Measurements from ENCODE around the gene PRKN.

Gene PRKN

GRCh38 chr6:162674452-162674851 lies 53.1 kb downstream of the PRKN start:
- DNase-seq, result no peak
- Histone ChIP-seq H3K27me3 (replicated peaks; ENCODE audit: insufficient read depth, low read length) (no peaks in the 10 kb centered on the region), H3K4me1 (ENCODE audit: low read length) (no peaks in the 10 kb centered on the region), H3K4me3 (ENCODE audit: low read length) (no peak overlapping the region), H2AFZ (ENCODE audit: low read length) (no peak overlapping the region), H3K4me2 (ENCODE audit: low read depth, low read length) (no peak overlapping the region), H3K79me2 (ENCODE audit: low read length) (no peaks in the 10 kb centered on the region), H4K20me1 (ENCODE audit: insufficient read depth, low read length) (no peaks in the 10 kb centered on the region), H3K9ac (ENCODE audit: low read length) (no peak overlapping the region), H3K27ac (ENCODE audit: low read length) (no peak overlapping the region), H3K9me3 (replicated peaks; ENCODE audit: insufficient read depth, low read length) (no peaks in the 10 kb centered on the region), H3F3A (ENCODE audit: insufficient read depth, low read length) (no peaks in the 10 kb centered on the region), H3K36me3 (replicated peaks; ENCODE audit: insufficient read depth, low read length) (no peaks in the 10 kb centered on the region), H3K9me2 (replicated peaks; ENCODE audit: insufficient read depth, low read length) (no peaks in the 10 kb centered on the region)
- no peak for TF ChIP-seq EZH2phosphoT487 (IDR thresholded peaks at IDR 0.05; ENCODE audit: low read length)
- TF ChIP-seq CTCF (IDR thresholded peaks at IDR 0.05; ENCODE audit: low read length), result no peak
- TF ChIP-seq EZH2 (optimal IDR thresholded peaks at IDR 0.05; ENCODE audit: low read depth, low read length), result no peak

GRCh38 chr6:162671580-162672165 lies 55.9 kb downstream of the PRKN start:
- H3K9ac ChIP-seq (ENCODE audit: low read length), result no peak overlapping the region
- no peaks in the 10 kb centered on the region for H3K27me3 ChIP-seq (replicated peaks; ENCODE audit: insufficient read depth, low read length)
- DNase-seq, result no peak
- no peaks in the 10 kb centered on the region for H3F3A ChIP-seq (ENCODE audit: insufficient read depth, low read length)
- no peak for TF ChIP-seq CTCF (IDR thresholded peaks at IDR 0.05; ENCODE audit: low read length)
- TF ChIP-seq EZH2phosphoT487 (IDR thresholded peaks at IDR 0.05; ENCODE audit: low read length), result no peak
- no peak for TF ChIP-seq EZH2 (optimal IDR thresholded peaks at IDR 0.05; ENCODE audit: low read depth, low read length)
- H3K4me3 ChIP-seq (ENCODE audit: low read length), result no peak overlapping the region
- no peaks in the 10 kb centered on the region for H3K79me2 ChIP-seq (ENCODE audit: low read length)
- no peaks in the 10 kb centered on the region for H3K36me3 ChIP-seq (replicated peaks; ENCODE audit: insufficient read depth, low read length)
- no peaks in the 10 kb centered on the region for H3K4me1 ChIP-seq (ENCODE audit: low read length)
- no peak overlapping the region for H3K4me2 ChIP-seq (ENCODE audit: low read depth, low read length)
- no peak overlapping the region for H2AFZ ChIP-seq (ENCODE audit: low read length)
- H4K20me1 ChIP-seq (ENCODE audit: insufficient read depth, low read length), result no peaks in the 10 kb centered on the region
- H3K9me2 ChIP-seq (replicated peaks; ENCODE audit: insufficient read depth, low read length), result no peaks in the 10 kb centered on the region
- H3K27ac ChIP-seq (ENCODE audit: low read length), result no peak overlapping the region
- no peaks in the 10 kb centered on the region for H3K9me3 ChIP-seq (replicated peaks; ENCODE audit: insufficient read depth, low read length)

DNA sequence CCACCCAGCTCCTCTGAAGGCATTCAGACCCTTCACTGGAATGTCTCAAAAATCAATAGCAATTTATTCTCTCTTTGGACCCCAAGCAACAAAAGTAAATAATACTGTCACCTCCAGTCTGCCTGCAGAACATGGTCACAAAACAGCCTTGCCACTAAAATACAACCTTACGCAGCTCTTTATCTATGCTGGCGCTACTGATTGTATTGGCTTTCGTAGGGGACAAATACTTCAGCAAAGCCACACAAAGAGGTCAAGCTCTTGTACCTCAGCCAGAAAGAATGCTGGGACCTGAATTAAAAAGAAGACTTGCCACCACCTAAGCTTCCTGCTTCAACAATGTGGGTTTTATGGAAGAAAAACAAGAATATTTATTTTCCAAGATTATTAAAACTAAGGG lies 57.2 kb downstream of the PRKN start:
- no peaks in the 10 kb centered on the region for H3K79me2 ChIP-seq (ENCODE audit: low read length)
- no peak overlapping the region for H3K4me2 ChIP-seq (ENCODE audit: low read depth, low read length)
- H3K9ac ChIP-seq (ENCODE audit: low read length), result no peak overlapping the region
- H3F3A ChIP-seq (ENCODE audit: insufficient read depth, low read length), result no peaks in the 10 kb centered on the region
- no peak for DNase-seq
- no peaks in the 10 kb centered on the region for H3K4me1 ChIP-seq (ENCODE audit: low read length)
- no peaks in the 10 kb centered on the region for H4K20me1 ChIP-seq (ENCODE audit: insufficient read depth, low read length)
- H2AFZ ChIP-seq (ENCODE audit: low read length), result no peak overlapping the region
- no peaks in the 10 kb centered on the region for H3K9me2 ChIP-seq (replicated peaks; ENCODE audit: insufficient read depth, low read length)
- no peaks in the 10 kb centered on the region for H3K27me3 ChIP-seq (replicated peaks; ENCODE audit: insufficient read depth, low read length)
- TF ChIP-seq CTCF (IDR thresholded peaks at IDR 0.05; ENCODE audit: low read length), result no peak
- TF ChIP-seq EZH2 (optimal IDR thresholded peaks at IDR 0.05; ENCODE audit: low read depth, low read length), result no peak
- no peak for TF ChIP-seq EZH2phosphoT487 (IDR thresholded peaks at IDR 0.05; ENCODE audit: low read length)
- H3K36me3 ChIP-seq (replicated peaks; ENCODE audit: insufficient read depth, low read length), result no peaks in the 10 kb centered on the region
- no peak overlapping the region for H3K27ac ChIP-seq (ENCODE audit: low read length)
- no peak overlapping the region for H3K4me3 ChIP-seq (ENCODE audit: low read length)
- no peaks in the 10 kb centered on the region for H3K9me3 ChIP-seq (replicated peaks; ENCODE audit: insufficient read depth, low read length)
